GM19240 (cell line): ENCODE data around the gene MFSD2A.
"Not testable (repeated sequence)": the region's sequence is repeated elsewhere in the genome, so short reads cannot be mapped to it uniquely, and the experiment has no call there.

Source experiments
- DNase-seq: peaks from one replicate; pipeline ENCODE4 v3.0.0; 2011; ENCODE audit warnings: low spot score; ENCODE audit not compliant: insufficient read length

Gene MFSD2A

GRCh38 chr1:39954870-39955546, at the start of gene MFSD2A:
TSS of gene MFSD2A (plus strand) at chr1:39955145. CDS start at chr1:39955293, 148 bp downstream.
- peak; percentile 78 for DNase-seq

- no peak for DNase-seq
Observed at GRCh38 chr1:39905172-39905571, 49.8 kb upstream of the MFSD2A start.

- no peak for DNase-seq
Observed at GRCh38 chr1:39907528-39908453, 47.2 kb upstream of the MFSD2A start.

- DNase-seq, result no peak
Observed at GRCh38 chr1:39908534-39908933, 46.4 kb upstream of the MFSD2A start.

- no peak for DNase-seq
Observed at GRCh38 chr1:39910263-39910662, 44.7 kb upstream of the MFSD2A start.

GRCh38 chr1:39913136-39913535, 41.8 kb upstream of the MFSD2A start:
- not testable (repeated sequence) for DNase-seq

- DNase-seq, result no peak
Observed at GRCh38 chr1:39915499-39916129, 39.3 kb upstream of the MFSD2A start.

GRCh38 chr1:39917825-39918224, 37.1 kb upstream of the MFSD2A start:
- DNase-seq, result no peak

- DNase-seq, result peak; percentile 88
Observed at GRCh38 chr1:39919545-39919944, 35.4 kb upstream of the MFSD2A start.

- DNase-seq, result no peak
Observed at GRCh38 chr1:39922251-39922688, 32.7 kb upstream of the MFSD2A start.

GRCh38 chr1:39925721-39926342, 29.1 kb upstream of the MFSD2A start:
- DNase-seq, result no peak

- no peak for DNase-seq
Observed at GRCh38 chr1:39926343-39926793, 28.6 kb upstream of the MFSD2A start.

- DNase-seq, result no peak
Observed at GRCh38 chr1:39926820-39927219, 28.1 kb upstream of the MFSD2A start.

GRCh38 chr1:39927538-39927937, 27.4 kb upstream of the MFSD2A start:
- no peak for DNase-seq

GRCh38 chr1:39928809-39929587, 25.9 kb upstream of the MFSD2A start:
- DNase-seq, result no peak

GRCh38 chr1:39933956-39934941, 20.7 kb upstream of the MFSD2A start:
- no peak for DNase-seq

- no peak for DNase-seq
Observed at GRCh38 chr1:39936724-39937491, 18.0 kb upstream of the MFSD2A start.

GRCh38 chr1:39938856-39939255, 16.1 kb upstream of the MFSD2A start:
- DNase-seq, result no peak

- DNase-seq, result no peak
Observed at GRCh38 chr1:39940253-39940652, 14.7 kb upstream of the MFSD2A start.
